HUDEP-2 (cell line): ENCODE results near the gene FNDC8.
A peak's percentile ranks its signal among the peaks of the same experiment; 100 is the strongest.
"Not testable (repeated sequence)": the region's sequence is repeated elsewhere in the genome, so short reads cannot be mapped to it uniquely, and the experiment has no call there.

Source experiments
- DNase-seq, 76 experiments: peaks; one replicate each; lab custom pipeline; 2025; ENCODE audit not compliant: unreplicated experiment in 76 of 76; lab: John Stamatoyannopoulos, UW

The FNDC8 gene

GRCh38 chr17:35090707-35091106 lies 30.7 kb upstream of the FNDC8 start:
- not testable (repeated sequence) for DNase-seq

GRCh38 chr17:35094902-35095301 lies 26.5 kb upstream of the FNDC8 start:
- no peak for DNase-seq

- no peak for DNase-seq
Measured at GRCh38 chr17:35095741-35096140, 25.7 kb upstream of the FNDC8 start.

GRCh38 chr17:35097776-35098175 lies 23.6 kb upstream of the FNDC8 start:
- no peak for DNase-seq

GRCh38 chr17:35099908-35100307 lies 21.5 kb upstream of the FNDC8 start:
- DNase-seq = no peak

GRCh38 chr17:35101036-35101435 lies 20.4 kb upstream of the FNDC8 start:
- no peak for DNase-seq

GRCh38 chr17:35101725-35102124 lies 19.7 kb upstream of the FNDC8 start:
- DNase-seq = no peak

GRCh38 chr17:35103271-35103670 lies 18.1 kb upstream of the FNDC8 start:
- no peak for DNase-seq

- no peak for DNase-seq
Measured at GRCh38 chr17:35104844-35105450, 16.5 kb upstream of the FNDC8 start.

GRCh38 chr17:35110791-35111190 lies 10.6 kb upstream of the FNDC8 start:
- not testable (repeated sequence) for DNase-seq

- no peak for DNase-seq
Measured at GRCh38 chr17:35116845-35117244, 4.6 kb upstream of the FNDC8 start.

GRCh38 chr17:35117984-35118383 lies 3.4 kb upstream of the FNDC8 start:
- peak in 23 of 76 experiments; percentile 5 to 48 (median 25) for DNase-seq

GRCh38 chr17:35119370-35120165 lies 1.8 kb upstream of the FNDC8 start, which contains the start of gene RAD51D:
RAD51D (minus strand) TSS chr17:35119860; CDS start chr17:35119613, 247 bp downstream.
- DNase-seq = peak in 60 of 76 experiments; percentile 13 to 78 (median 58)

GRCh38 chr17:35127751-35128514 lies 6.5 kb downstream of the FNDC8 start:
- no peak for DNase-seq

DNA sequence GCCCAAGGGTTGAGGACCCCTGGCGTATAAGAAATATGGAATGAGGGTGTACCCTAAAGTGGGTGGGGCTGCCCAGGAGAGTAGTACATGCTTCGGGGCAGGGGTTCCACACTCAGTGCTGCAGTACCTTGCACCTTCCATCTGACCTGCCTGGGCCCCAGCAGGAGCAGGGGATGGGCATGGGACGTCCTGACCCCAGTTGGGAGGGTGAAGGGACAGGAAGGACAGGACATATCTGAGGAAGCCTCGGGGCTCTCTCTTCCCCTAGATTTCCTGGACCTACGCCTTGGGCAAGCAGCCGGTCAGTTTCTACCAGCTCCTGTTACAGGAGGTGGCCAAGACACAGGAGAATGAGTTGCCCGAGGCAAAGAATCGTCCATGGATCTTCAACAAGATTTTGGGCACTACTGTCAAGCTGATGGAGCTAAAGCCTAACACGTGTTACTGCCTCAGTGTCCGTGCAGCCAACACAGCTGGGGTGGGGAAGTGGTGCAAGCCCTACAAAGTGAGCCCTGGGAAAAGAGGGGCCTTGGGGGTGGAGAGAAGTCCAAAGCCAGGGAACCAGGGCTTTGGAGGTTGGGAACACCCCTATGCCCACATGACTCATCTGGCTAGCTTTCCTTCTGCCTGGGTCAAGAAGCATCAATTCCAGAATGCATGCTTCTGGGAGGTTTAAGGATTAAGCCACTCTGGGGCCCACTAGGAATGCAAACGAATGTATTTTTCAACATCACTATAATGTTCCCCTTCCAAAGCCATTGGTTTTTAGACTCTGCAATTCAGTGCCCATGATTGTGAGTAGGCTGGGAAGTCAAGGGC lies 7.9 kb downstream of the FNDC8 start:
- DNase-seq = no peak

DNA sequence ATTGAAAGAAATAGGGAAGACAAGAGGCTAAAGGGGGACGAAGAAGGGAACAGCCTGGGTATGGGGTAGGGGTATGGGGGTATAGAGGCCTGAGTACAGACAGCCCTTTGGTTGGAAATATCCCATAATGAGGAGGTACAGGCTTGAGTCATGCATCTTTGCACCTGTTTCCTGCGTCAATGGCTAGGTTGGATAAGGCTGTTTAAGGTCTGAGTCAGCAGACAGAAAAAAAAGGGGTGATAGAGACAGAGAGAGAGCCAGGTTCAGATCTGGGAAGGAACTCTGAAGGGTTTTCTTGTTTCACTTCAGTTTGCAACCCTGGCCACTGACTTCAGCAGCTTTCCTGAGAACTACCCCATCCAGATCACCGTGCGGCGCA lies 8.5 kb downstream of the FNDC8 start:
- no peak for DNase-seq

- DNase-seq = no peak
Measured at GRCh38 chr17:35130392-35130791, 9.0 kb downstream of the FNDC8 start.

DNA sequence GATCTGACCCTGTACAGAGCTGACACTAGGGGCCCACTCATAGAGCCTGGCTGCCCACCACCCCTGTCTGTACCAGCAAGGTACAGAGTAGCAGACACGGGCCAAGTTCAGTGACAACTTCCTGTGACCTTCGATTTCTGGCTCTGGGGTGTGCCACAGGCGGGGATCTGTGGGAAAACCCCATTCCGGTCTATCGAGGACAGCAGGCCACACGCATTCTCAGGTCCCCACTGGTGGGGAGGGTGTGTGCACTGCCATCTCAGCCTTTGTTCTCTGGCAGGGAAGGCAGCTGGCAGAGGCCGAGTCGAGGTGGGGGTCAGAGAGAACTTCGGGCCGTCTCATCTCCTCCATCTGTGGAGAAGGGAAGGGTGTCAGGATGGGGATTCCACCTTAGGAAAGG lies 10.7 kb downstream of the FNDC8 start:
- DNase-seq = no peak

DNA sequence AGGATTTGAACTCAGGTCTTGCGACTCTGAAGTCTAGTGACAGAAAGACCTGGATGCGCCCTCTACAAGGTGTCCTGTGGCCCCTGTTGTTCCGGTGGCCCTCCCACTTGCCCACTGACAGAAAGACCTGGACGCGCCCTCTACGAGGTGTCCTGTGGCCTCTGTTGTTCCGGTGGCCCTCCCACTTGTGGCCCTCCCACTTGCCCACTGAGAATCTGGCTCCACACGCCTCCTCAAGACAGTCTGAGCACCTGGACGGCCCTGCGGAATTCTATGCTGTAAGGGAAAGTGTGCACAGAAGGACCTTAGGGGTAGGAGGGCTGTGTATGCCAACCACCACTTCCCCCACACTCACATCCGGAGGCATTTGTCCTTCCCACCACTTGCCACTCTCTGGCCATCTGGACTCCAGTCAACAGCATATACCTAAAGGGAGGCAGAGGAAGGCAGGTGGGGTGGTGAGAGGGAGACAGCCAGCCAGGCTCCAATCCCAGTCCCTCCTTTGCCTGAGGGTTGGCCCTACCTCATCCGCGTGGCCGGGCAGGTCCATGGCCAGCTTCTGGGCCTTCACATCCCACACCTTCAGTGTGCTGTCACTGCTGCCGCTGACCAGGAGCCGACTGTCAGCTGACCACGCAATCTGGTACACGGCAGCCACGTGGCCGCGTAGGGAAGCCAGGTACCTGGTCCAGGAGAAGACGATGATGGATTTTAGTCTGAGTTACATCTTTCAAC lies 11.6 kb downstream of the FNDC8 start:
- DNase-seq = no peak

- peak in 3 of 76 experiments; percentile 2 to 12 (median 3) for DNase-seq
Measured at GRCh38 chr17:35135322-35135721, 13.9 kb downstream of the FNDC8 start.
